IMR-90 (cell line): Measurements from ENCODE around the gene FZD7. TPM values are rescaled to one million over a fixed set of nuclear protein-coding genes. Genes with fewer than 3 reads are reported as not detected.

Source experiments
- ATAC-seq: fragments of 200-7000 bp; cut with Tn5 transposase; 2 replicates; pipeline ENCODE4 v1.9.1; 2020; ENCODE audit warnings: low read depth, mild to moderate bottlenecking, moderate library complexity
- BruUV-seq: library from RNA; stranded (reverse); fragments of 400-500 nt; replicated peaks from 2 replicates; lab custom pipeline; 2021; lab: Mats Ljungman, UMichigan
- CTCF ChIA-PET: fragments of 300-600 bp; formaldehyde crosslinking; extraction: SDS; loops from one replicate; lab custom pipeline; 2021; ENCODE audit warnings: antibody characterized with exemption; lab: Yijun Ruan, JAX
- POLR2A ChIA-PET: fragments of 300-600 bp; sonication (Branson Sonifier 250); formaldehyde crosslinking; loops from one replicate; lab custom pipeline; 2022; ENCODE audit warnings: antibody characterized with exemption; ENCODE audit not compliant: unreplicated experiment; lab: Charles Lee
- DNase-seq: peaks from one replicate; pipeline ENCODE4 v3.0.0; 2013
- H2AFZ ChIP-seq: replicated peaks from 2 replicates; pipeline ENCODE3; 2013; ENCODE audit warnings: low read length, mild to moderate bottlenecking; ENCODE audit not compliant: poor library complexity
- H2AK5ac ChIP-seq: 2 replicates; pipeline ENCODE4 v1.6.1; 2013; ENCODE audit warnings: low read depth, low read length, inconsistent platforms
- H2AK9ac ChIP-seq: replicated peaks from 2 replicates; pipeline ENCODE3; 2013; ENCODE audit warnings: mild to moderate bottlenecking, low read depth, low read length, moderate library complexity; ENCODE audit not compliant: poor library complexity
- H2BK120ac ChIP-seq: 2 replicates; pipeline ENCODE4 v1.6.1; 2013; ENCODE audit warnings: low read depth, low read length, inconsistent platforms
- H2BK15ac ChIP-seq: 3 replicates; pipeline ENCODE4 v1.6.1; 2013; ENCODE audit warnings: low read depth, low read length, inconsistent platforms
- H2BK20ac ChIP-seq: 2 replicates; pipeline ENCODE4 v1.6.1; 2013; ENCODE audit warnings: low read depth, mild to moderate bottlenecking, inconsistent platforms, low read length, moderate library complexity
- H2BK5ac ChIP-seq: 2 replicates; pipeline ENCODE4 v1.6.1; 2013; ENCODE audit warnings: mild to moderate bottlenecking, low read depth, low read length, inconsistent platforms; ENCODE audit not compliant: poor library complexity, severe bottlenecking
- H3K14ac ChIP-seq: replicated peaks from 2 replicates; pipeline ENCODE4 v1.6.1; 2013; ENCODE audit warnings: low read depth, low read length, inconsistent platforms
- H3K18ac ChIP-seq: 2 replicates; pipeline ENCODE4 v1.6.1; 2013; ENCODE audit warnings: low read depth, low read length, control low read depth
- H3K23ac ChIP-seq: 2 replicates; pipeline ENCODE4 v1.6.1; 2013; ENCODE audit warnings: low read depth, low read length, inconsistent platforms
- H3K27ac ChIP-seq: 2 replicates; pipeline ENCODE4 v1.5.1; 2013; ENCODE audit warnings: mild to moderate bottlenecking, control low read depth, low read length; ENCODE audit not compliant: insufficient read depth
- H3K27me3 ChIP-seq: 2 replicates; pipeline ENCODE4 v1.6.1; 2013; ENCODE audit warnings: low read length; ENCODE audit not compliant: control insufficient read depth, insufficient read depth
- H3K36me3 ChIP-seq: 2 replicates; pipeline ENCODE4 v1.6.1; 2013; ENCODE audit warnings: low read length, mixed read lengths; ENCODE audit not compliant: control insufficient read depth, insufficient read depth
- H3K4ac ChIP-seq: 2 replicates; pipeline ENCODE4 v1.6.1; 2013; ENCODE audit warnings: low read depth, low read length, inconsistent platforms
- H3K4me1 ChIP-seq: 2 replicates; pipeline ENCODE4 v1.6.1; 2013; ENCODE audit warnings: low read length, mixed read lengths; ENCODE audit not compliant: control insufficient read depth, insufficient read depth
- H3K4me2 ChIP-seq: 2 replicates; pipeline ENCODE4 v1.6.1; 2013; ENCODE audit warnings: low read depth, mild to moderate bottlenecking, control low read depth, low read length, moderate library complexity
- H3K4me3 ChIP-seq: 2 replicates; pipeline ENCODE4 v1.5.1; 2013; ENCODE audit warnings: low read depth, mild to moderate bottlenecking, control low read depth, low read length, moderate library complexity; ENCODE audit not compliant: insufficient read depth
- H3K56ac ChIP-seq: 2 replicates; pipeline ENCODE4 v1.6.1; 2013; ENCODE audit warnings: low read length, inconsistent platforms; ENCODE audit not compliant: insufficient read depth; ENCODE audit errors: extremely low read depth
- H3K79me1 ChIP-seq, 2 experiments: 2 replicates each; pipeline ENCODE4 v1.6.1; 2013; ENCODE audit warnings: low read length in 2 of 2, inconsistent platforms in 1 of 2, low read depth in 1 of 2
- H3K9ac ChIP-seq: 2 replicates; pipeline ENCODE4 v1.6.1; 2013; ENCODE audit warnings: low read depth, low read length, control low read depth
- H3K9me1 ChIP-seq: 2 replicates; pipeline ENCODE4 v1.6.1; 2013; ENCODE audit warnings: low read length, inconsistent platforms; ENCODE audit not compliant: insufficient read depth
- H3K9me3 ChIP-seq: 2 replicates; pipeline ENCODE4 v1.6.1; 2013; ENCODE audit warnings: low read length; ENCODE audit not compliant: control insufficient read depth, insufficient read depth
- H4K20me1 ChIP-seq: 2 replicates; pipeline ENCODE4 v1.6.1; 2013; ENCODE audit warnings: low read length, inconsistent platforms; ENCODE audit not compliant: insufficient read depth
- H4K5ac ChIP-seq: 2 replicates; pipeline ENCODE4 v1.6.1; 2013; ENCODE audit warnings: mild to moderate bottlenecking, low read depth, low read length, control low read depth
- H4K8ac ChIP-seq, 2 experiments: 2 replicates each; pipeline ENCODE4 v1.6.1; 2013; ENCODE audit warnings: low read depth in 2 of 2, low read length in 2 of 2, control low read depth in 1 of 2, inconsistent platforms in 1 of 2
- H4K91ac ChIP-seq: 2 replicates; pipeline ENCODE4 v1.6.1; 2013; ENCODE audit warnings: low read depth, low read length, inconsistent platforms; ENCODE audit not compliant: insufficient read depth
- BHLHE40 ChIP-seq: fragments of 150-350 bp; IDR thresholded peaks from 2 replicates; pipeline ENCODE4 v1.6.1; 2016; ENCODE audit warnings: mild to moderate bottlenecking, low read depth, low read length
- CEBPB ChIP-seq: IDR thresholded peaks from 2 replicates; pipeline ENCODE4 v1.6.1; 2012; ENCODE audit warnings: low read depth, low read length, improper control_type of control experiment
- CHD1 ChIP-seq: IDR thresholded peaks from 2 replicates; pipeline ENCODE4 v1.6.1; 2012; ENCODE audit warnings: low read depth, low read length, improper control_type of control experiment
- CTCF ChIP-seq: conservative IDR thresholded peaks from 2 replicates; pipeline ENCODE4 v1.5.1; 2012; ENCODE audit warnings: mild to moderate bottlenecking, low read depth, low read length, improper control_type of control experiment
- FOS ChIP-seq: fragments of 150-350 bp; IDR thresholded peaks from 2 replicates; pipeline ENCODE4 v1.6.1; 2016; ENCODE audit warnings: low read depth, low read length
- MAFK ChIP-seq: IDR thresholded peaks from 2 replicates; pipeline ENCODE4 v1.6.1; 2012; ENCODE audit warnings: low read depth, low read length, improper control_type of control experiment
- MAZ ChIP-seq: IDR thresholded peaks from 2 replicates; pipeline ENCODE4 v1.6.1; 2012; ENCODE audit warnings: low read depth, mild to moderate bottlenecking, low read length, improper control_type of control experiment, moderate library complexity, borderline replicate concordance
- MXI1 ChIP-seq: IDR thresholded peaks from 2 replicates; pipeline ENCODE4 v1.6.1; 2012; ENCODE audit warnings: low read depth, mild to moderate bottlenecking, low read length, moderate library complexity, borderline replicate concordance
- POLR2A ChIP-seq: IDR thresholded peaks from 2 replicates; pipeline ENCODE4 v1.6.1; 2012; ENCODE audit warnings: mild to moderate bottlenecking, low read depth, low read length
- RAD21 ChIP-seq: IDR thresholded peaks from 2 replicates; pipeline ENCODE4 v1.6.1; 2012; ENCODE audit warnings: low read length, improper control_type of control experiment
- RCOR1 ChIP-seq: IDR thresholded peaks from 2 replicates; pipeline ENCODE4 v1.6.1; 2012; ENCODE audit warnings: mild to moderate bottlenecking, low read length, improper control_type of control experiment; ENCODE audit not compliant: insufficient replicate concordance
- RFX5 ChIP-seq: IDR thresholded peaks from 2 replicates; pipeline ENCODE4 v1.8.0; 2012; ENCODE audit warnings: low read depth, mild to moderate bottlenecking, low read length, moderate library complexity
- SMC3 ChIP-seq: fragments of 150-350 bp; IDR thresholded peaks from 2 replicates; pipeline ENCODE4 v1.6.1; 2016; ENCODE audit warnings: low read depth, mild to moderate bottlenecking, antibody characterized with exemption, low read length, moderate library complexity
- USF2 ChIP-seq: fragments of 150-350 bp; IDR thresholded peaks from 2 replicates; pipeline ENCODE4 v1.6.1; 2017; ENCODE audit warnings: mild to moderate bottlenecking, antibody characterized with exemption, low read length, low read depth
- WGBS, 2 experiments: methylation state at CpG; one replicate each; pipeline versions ENCODE4 v1.1.5 to v1.1.7; 2013; ENCODE audit warnings: missing lambda C conversion rate in 2 of 2; ENCODE audit not compliant: insufficient read length in 1 of 2; ENCODE audit errors: extremely low coverage in 2 of 2; 5-methylcytosine and 5-hydroxymethylcytosine counted together
- dilution Hi-C: fragments of 300-500 bp; cut with HindIII; formaldehyde crosslinking; loops from one replicate; pipeline ENCODE4 v1.14.3; 2018; ENCODE audit warnings: low sequenced_read_pairs; ENCODE audit not compliant: unreplicated experiment
- in situ Hi-C: fragments of 300-500 bp; cut with MboI; formaldehyde crosslinking; loops from 3 replicates; pipeline ENCODE4 v1.14.3; 2019; ENCODE audit warnings: low sequenced_read_pairs, inconsistent platforms, mixed read lengths
- intact Hi-C: fragments of 100-400 bp; cut with micrococcal nuclease; formaldehyde crosslinking; loops from 2 replicates; pipeline ENCODE4 v1.10.0; 2022
- polyA plus RNA-seq, 3 experiments: library from polyadenylated mRNA; depleted of rRNA; stranded (reverse); fragments of >200 nt; gene quantifications; 2 replicates each; pipeline ENCODE4 v1.2.3, GENCODE V29; 2012; ENCODE audit warnings: low replicate concordance in 1 of 3
- total RNA-seq: library from RNA; depleted of rRNA; stranded (reverse); fragments of >200 nt; gene quantifications from 2 replicates; pipeline ENCODE4 v1.2.3, GENCODE V29; 2012
- TF ChIP-seq, protein P1 (sequence below): fragments of 150-350 bp; IDR thresholded peaks from 2 replicates; pipeline ENCODE4 v1.6.1; 2016; ENCODE audit warnings: low read depth, mild to moderate bottlenecking, low read length, moderate library complexity, borderline replicate concordance

The FZD7 gene
- total and polyA plus RNA-seq, 2 of the 4 experiments (the other 2 are of a cell fraction) = 62.4 to 90.9 TPM

DNA sequence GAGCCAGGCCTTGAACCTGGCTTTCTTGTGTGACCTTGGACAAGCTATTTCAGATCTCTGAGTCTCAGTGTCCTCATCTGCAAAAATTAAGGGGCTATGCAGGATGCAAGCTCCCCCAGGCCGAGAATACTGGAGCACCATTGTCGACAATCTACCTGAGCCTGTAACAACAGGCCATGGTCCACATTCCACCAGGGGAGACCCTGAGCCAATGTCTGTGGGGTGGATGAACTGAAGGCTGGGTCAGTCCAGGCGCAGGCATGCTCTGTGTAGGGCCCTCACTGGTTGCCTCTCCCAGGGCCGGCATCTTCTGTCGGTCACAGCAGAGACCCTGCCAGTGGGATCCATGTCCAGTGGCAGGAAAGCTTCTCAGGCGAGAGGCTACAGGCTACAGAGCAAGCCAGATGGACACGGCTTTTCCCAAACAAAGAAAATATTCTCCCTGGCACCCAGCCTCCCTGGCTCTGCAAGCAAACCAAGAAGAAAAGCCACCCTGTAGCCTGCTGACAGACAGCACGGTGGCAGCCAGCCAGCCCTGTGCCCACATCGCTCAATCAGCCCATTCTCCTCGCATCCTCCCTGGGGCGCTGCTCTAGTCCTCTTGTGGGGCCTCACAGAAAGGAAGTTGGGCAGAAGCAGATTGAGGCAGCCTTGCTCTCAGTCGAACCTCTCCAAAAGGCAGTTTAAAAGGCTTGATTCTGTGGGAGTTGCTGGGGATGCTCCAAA is 48.7 kb upstream of the FZD7 start:
- intact Hi-C loops = no loop called here
- Histone ChIP-seq H3K9me1 (no peaks in the 10 kb centered on the region), H3K9me3 (no peaks in the 10 kb centered on the region), H3K27ac (no peak overlapping the region), H2BK15ac (no peak overlapping the region), H2AK5ac (no peak overlapping the region), H2BK20ac (no peak overlapping the region), H3K36me3 (no peaks in the 10 kb centered on the region), H3K23ac (no peak overlapping the region), H3K4me1 (no peaks in the 10 kb centered on the region; the same call in none of the 2 replicates), H3K56ac (no peak overlapping the region), H3K4me2 (no peak overlapping the region), H3K14ac (no peak overlapping the region), H4K8ac (no peak overlapping the region), H4K91ac (no peak overlapping the region), H4K5ac (no peak overlapping the region), H2BK5ac (no peak overlapping the region), H3K27me3 (0 out of 2 replicates have a peak, but pooled peaks cover 2% of the 10 kb centered on the region), H3K4me3 (no peak overlapping the region), H3K79me1 (no peaks in the 10 kb centered on the region), H2AK9ac (peak overlapping the region; percentile 78), H4K20me1 (no peaks in the 10 kb centered on the region), H3K4ac (no peak overlapping the region), H3K9ac (no peak overlapping the region), H2BK120ac (no peak overlapping the region), H3K18ac (no peak overlapping the region), H2AFZ (peak overlapping the region; percentile 68)
- in situ Hi-C loops = no loop called here
- ChIA-PET POLR2A (no interaction called here), CTCF (no interaction called here)
- DNase-seq (no peak), ATAC-seq (no peak)
- no peak for TF ChIP-seq FOS
- no peak for TF ChIP-seq SMC3
- no peak for TF ChIP-seq BHLHE40
- TF ChIP-seq RFX5 = no peak
- TF ChIP-seq CHD1 = no peak
- TF ChIP-seq USF2 = no peak
- TF ChIP-seq RAD21 = no peak
- TF ChIP-seq MAZ = no peak
- TF ChIP-seq MXI1 = no peak
- TF ChIP-seq MAFK = no peak
- TF ChIP-seq POLR2A = no peak
- TF ChIP-seq CTCF = no peak
- TF ChIP-seq, protein P1, sequence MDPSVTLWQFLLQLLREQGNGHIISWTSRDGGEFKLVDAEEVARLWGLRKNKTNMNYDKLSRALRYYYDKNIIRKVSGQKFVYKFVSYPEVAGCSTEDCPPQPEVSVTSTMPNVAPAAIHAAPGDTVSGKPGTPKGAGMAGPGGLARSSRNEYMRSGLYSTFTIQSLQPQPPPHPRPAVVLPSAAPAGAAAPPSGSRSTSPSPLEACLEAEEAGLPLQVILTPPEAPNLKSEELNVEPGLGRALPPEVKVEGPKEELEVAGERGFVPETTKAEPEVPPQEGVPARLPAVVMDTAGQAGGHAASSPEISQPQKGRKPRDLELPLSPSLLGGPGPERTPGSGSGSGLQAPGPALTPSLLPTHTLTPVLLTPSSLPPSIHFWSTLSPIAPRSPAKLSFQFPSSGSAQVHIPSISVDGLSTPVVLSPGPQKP = no peak
- no peak for TF ChIP-seq RCOR1
- TF ChIP-seq CEBPB = no peak
- dilution Hi-C loops = no loop called here
- no CpG with 5 or more reads among the region's 12 CpGs for WGBS, 2 experiments
- no TSS peak for BruUV-seq
